GM23248 (cell line): ENCODE results near the gene FBXL4.

ENCODE experiments used
- EZH2 ChIP-seq: fragments of 200-600 bp; sonication (generic); IDR thresholded peaks from 2 replicates; pipeline ENCODE4 v1.6.1; 2018; ENCODE audit warnings: antibody characterized with exemption, mild to moderate bottlenecking; ENCODE audit not compliant: insufficient read depth, poor library complexity, severe bottlenecking
- EZH2phosphoT487 ChIP-seq: fragments of 200-600 bp; sonication (generic); IDR thresholded peaks from 2 replicates; pipeline ENCODE4 v1.6.1; 2018; ENCODE audit warnings: antibody characterized with exemption, moderate library complexity, mild to moderate bottlenecking, low read depth; ENCODE audit not compliant: insufficient read depth

GRCh38 chr6:98929498-98930060 lies 18.2 kb downstream of the FBXL4 start:
- TF ChIP-seq EZH2phosphoT487, result no peak
- TF ChIP-seq EZH2, result no peak
